GM21360 (cell line): ENCODE results near the gene RAB4A.

Source experiments
- ATAC-seq: cut with Tn5 transposase; IDR thresholded peaks from one replicate; pipeline ENCODE4 v1.9.1; 2021; ENCODE audit warnings: mild to moderate bottlenecking, moderate library complexity; ENCODE audit not compliant: unreplicated experiment

RAB4A gene, protein sequence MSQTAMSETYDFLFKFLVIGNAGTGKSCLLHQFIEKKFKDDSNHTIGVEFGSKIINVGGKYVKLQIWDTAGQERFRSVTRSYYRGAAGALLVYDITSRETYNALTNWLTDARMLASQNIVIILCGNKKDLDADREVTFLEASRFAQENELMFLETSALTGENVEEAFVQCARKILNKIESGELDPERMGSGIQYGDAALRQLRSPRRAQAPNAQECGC

DNA sequence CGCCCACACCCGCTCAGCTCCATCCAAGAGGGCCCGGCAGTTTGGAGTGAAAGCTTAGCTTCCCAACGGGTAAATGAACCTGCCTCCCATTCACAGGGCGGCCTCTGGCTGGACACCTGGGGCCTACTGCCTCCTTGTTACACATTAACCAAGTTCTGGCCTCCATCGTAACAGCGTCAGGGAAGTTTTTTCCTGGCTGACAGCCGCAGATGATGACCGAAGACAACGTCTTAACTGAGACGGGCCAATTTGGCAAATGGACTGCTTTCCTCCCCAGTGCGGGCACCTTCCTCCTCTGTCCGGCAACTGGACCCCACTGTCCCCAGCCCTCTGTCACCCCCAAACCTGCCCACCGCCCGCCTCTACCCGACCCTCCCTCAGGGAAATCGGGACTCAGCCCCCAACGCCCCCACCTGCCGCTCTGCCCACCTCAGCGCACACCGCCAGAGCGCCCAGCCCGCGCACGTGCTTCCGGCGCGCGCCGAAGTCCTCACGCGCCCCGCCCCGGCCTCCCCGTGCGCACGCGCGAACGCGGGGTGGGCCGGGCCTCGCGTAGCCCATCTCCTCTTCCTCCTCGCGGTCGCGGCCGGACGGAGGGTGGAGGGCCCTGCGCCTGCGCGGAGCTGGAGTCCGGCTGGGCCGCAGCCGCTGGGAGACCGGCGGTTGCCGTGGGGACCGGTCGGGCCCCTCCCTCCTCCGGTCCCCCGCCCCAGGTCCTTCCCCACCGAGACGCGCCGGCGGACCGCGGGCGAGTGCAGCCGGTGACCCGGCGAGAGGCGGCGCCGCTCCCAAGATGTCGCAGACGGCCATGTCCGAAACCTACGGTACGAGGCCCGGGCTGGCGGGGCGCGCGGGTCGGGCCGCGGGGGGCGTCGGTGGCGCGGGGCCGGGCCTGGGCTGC, at the start of gene RAB4A:
TSS of gene RAB4A (plus strand) at position 565 of the 901 bp plus-strand sequence. CDS start at position 794, 229 bp downstream.
- peak; percentile 90 for ATAC-seq

DNA sequence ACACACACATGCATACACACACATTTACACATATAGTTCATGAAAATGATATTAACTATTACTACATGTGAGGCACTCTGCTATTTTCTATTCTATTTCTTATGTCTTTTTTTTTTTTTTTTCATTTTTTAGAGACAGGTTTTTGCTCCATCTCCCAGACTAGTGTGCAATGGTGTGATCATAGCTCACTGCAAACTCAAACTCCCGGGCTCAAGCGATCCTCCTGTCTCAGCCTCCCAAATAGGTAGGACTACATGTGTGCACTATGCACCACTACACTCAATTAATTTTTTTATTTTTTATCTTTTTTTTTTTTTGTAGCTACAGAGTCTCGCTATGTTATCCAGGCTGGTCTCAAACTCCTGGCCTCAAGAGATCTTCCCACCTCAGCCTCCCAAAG, 48.8 kb upstream of the RAB4A start:
- no peak for ATAC-seq

DNA sequence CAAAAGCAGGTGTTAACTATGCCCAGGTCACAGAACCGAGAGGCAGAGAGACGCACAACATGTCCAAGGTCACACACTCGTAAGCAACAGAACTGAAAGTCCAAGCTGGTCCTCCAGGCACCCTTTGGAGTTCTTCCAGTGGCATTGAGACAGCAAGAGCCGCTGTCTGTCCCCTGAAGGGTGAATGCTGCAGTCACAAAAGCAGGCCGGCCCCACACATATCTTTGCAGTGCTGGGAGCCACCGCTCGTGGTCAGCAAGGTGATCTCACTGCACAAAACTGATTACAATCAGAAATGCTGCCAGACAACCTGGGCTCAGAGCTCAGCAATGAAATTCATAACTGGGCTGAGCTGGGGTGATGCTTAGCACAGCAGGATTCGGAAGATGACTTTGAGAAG, 47.4 kb upstream of the RAB4A start:
- ATAC-seq: no peak

DNA sequence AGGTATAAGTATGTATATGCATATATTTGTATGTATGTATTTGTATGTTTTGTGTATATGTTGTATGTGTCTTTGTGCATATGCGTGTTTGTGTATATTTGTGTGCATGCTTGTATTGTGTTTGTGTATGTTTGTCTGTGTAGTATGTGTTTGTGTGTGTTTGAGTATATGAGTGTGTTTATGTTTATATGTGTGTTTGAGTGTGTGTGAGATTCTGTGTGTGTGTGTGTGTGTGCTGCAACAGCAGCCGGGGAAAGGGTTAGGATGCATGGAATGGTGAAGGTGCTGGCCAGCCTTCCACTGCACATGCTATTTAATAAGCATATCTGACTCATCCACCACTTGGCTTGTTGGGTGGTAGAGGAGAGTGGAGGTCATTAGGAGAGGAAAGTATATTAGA, 46.6 kb upstream of the RAB4A start:
- ATAC-seq: no peak

DNA sequence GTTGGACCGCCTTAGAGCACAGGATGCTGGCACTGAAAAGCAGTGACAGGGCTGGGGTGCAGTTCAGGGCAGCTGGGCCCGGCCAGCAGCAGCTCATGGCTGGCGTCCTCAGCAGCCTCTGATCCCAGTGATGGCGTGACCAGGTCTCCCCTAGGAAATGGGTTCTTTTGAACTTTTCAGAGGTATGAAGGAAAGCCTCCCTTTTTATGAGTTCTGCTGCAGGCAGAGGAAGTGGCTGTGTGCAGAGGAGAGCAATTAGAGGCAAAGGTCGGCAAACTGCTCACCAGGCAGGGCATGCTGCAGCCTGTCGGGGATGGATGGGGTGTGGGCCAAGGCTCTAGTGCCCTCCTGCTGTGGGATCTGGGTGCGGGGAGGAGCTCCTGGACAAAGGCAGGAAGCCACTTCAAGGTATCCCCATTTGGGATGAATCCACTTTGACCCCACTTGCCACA, 45.6 kb upstream of the RAB4A start:
- no peak for ATAC-seq

DNA sequence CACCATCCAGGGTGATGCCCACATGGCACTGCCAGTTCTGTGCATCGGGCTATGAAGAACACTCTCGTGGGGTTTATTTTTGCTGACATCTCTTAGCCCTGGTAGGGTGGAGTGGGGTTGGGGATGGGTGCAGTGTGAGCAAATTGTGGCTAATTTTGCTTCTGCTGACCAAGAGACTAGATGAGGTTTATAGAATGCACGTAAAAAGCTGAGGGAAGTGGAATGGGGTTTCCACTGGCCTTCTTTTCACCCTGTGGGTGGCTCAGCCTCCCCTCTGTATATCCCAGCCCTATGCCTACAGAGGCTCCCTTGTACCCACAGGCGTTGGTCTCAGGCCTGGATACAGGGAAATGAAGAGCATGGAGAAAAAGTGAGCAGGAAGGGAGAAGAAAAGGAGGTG, 44.1 kb upstream of the RAB4A start:
- no peak for ATAC-seq

DNA sequence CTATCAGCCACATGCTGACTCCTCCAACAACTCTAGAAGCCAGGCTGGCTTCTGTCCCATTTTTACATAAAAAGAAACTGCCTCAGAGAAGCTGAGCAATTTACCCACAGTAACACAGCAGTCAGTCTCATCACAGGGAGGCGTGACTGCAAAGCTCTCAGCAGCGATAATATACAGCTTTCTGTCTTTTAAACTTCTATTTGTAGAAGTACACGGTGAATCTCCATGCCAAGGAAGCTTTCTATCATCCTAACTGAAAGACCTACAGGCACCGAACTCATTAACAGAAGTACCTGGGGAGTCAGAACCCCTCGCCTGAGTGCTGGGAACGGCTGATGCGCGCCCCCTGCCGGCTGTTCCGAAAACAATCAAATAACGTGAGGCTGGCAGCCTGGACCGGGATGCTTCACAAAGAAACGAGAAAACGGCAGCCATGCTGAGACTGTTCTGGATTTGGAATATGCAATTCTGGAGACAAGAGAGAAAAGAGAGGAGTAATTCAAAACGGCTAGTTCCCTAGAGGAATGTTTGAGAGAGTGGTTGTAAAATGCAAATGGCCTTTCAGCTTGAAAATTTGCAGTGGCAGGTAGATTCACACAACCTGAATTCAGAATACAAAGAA, 43.5 kb upstream of the RAB4A start:
- no peak for ATAC-seq

DNA sequence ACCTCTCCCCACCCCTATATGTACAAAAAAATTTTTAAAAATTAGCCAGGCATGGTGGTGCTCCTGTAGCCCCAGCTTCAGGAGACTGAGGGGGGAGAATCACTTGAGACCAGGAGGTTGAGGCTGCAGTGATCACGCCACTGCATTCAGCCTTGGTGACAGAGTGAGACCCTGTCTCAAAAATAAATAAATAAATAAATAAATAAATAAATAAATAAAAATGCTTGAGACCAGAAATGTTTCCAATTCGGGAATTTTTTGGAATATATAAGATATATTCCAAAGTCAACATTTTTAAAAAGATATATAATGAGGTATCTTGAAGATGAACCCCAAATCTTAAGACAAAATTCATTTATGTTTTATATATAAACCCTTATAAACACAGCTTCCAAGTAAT, 42.4 kb upstream of the RAB4A start:
- no peak for ATAC-seq

DNA sequence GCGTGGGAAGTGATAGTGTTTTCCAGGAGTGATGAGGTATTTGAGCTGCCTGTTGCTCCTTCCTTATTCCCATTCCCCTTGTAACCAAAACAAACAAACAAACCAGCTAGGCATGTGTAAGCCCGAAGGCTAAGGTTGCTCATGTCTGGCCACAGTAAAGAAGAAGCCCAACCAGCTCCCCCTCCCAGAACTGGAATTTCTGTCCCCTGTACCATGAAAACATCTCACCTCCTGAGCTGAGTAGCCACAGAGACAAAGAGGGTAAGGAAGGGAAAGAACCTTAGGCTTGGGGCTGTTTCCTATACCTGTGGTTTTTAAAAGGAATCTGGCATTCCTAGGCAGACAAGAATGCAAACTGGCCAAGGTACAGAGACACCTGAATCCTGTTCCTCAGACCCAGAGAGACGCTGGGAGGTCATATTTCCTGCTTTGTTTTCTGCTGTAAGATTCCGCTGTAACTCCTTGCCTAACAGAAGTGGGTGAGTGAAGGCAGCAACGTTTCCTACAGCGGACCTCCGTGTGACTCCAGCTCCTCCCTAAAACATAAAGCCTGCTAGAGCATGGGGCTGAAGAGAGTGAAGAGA, 41.7 kb upstream of the RAB4A start:
- ATAC-seq: no peak

DNA sequence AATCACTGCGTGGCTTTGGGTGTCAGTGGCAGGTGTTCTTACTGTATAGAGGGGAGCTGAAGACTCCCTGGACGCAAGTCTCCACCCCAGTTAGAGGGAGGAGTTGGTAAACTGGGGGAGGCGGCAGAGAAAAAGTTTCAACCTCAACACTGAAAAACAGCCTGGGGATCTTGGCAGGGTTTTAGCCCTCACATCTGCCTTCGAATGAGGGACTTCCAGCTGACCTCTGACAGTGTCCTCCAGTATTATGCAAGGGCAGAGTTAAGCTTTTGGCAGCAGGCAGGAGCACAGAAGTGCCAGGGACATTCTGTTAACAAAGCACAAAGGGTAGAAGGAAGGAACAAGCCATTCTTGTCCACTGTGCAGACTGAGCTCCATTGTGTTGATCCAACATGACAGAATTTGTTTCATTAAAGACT, 41.2 kb upstream of the RAB4A start:
- ATAC-seq: no peak

DNA sequence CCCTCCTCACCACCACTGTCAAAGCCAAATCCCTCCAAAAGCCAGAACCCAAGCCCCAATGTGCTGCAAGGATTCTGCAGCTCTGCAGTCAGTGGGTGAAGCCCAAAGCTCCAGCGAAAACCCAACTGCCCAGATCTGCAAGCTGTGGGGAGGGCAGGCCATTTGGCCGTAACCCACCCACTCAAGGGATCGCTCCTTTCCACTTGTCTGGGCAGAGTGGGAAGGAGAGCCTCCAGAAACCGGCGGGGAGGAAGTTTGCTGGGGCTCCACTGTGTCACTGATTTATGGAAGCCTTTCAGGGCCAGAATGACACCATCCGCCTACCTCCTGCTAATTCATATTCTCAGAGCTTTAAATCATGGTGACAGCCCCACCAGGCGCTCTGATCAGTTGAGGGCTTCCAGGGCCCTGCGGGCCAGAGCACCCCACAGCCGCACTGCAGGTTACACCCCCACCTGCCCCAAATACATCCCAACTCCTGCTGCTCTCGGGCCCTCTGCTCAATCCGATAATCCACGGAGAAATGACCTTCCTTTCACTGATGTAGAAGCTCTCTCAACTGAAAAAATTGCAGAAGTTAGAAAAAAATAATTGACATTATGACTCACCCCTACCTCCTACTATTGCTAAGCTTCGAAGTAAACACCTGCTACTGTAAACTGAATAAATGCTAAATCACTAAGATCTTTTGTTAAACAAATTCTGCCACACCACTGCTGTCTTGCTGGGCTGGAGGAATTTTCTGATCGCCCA, 40.6 kb upstream of the RAB4A start:
- ATAC-seq: no peak

DNA sequence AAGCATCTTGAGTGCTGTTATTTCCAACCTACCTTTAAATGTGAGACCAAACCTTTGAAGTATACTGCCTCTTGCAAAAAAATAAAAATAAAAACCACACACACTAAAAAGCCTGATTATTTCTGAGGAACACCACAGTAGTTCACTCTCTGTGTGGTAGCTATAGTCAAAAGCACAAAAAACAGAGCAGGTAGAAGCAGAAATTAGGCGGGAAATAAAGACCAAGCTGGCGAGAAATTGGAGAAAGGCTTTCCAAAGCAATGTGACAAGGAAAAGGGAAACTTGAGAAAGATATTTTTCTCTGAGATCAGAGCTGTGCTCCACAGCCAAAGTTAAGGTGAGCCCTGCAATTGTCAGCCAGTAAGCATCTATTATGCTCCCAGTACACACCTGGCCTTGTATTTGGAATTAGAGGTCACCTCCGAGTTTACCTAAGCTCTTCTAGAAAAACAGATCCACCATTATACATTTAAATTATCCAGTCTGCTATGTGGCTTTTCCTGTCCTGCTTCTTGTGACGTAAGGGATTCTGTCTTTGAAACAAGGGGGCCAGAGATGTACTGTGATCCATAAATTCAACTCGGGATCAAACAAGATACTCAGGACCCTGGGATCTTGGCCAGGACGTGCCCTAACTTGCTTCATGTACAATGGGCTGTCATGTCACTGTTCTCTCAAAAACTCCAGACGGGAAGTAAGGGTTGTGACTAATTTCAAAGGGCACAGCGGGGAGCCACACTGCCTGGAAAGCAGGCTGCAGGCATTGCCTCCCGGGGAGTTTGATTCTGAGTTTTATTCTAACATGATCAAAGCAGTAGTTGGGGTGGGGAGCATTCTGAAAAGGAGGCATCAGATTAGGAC, 39.8 kb upstream of the RAB4A start:
- no peak for ATAC-seq

DNA sequence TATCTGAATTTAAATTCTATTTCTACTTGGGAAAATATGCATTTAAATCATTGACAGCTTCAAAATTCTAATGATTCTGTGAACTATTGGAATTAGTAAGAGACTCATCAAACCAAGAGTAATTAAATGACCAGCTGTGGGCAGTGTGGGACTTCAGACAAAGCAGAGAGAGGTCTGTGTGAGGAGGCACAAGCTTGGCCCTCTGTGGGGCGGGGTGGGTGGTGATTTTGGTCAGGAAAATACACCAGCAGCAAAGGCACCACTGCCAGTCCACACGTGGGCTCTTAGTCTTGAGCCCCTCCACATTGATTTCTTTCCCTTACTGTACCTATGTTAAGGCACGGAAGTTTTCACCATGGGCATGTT, 39.2 kb upstream of the RAB4A start:
- no peak for ATAC-seq

DNA sequence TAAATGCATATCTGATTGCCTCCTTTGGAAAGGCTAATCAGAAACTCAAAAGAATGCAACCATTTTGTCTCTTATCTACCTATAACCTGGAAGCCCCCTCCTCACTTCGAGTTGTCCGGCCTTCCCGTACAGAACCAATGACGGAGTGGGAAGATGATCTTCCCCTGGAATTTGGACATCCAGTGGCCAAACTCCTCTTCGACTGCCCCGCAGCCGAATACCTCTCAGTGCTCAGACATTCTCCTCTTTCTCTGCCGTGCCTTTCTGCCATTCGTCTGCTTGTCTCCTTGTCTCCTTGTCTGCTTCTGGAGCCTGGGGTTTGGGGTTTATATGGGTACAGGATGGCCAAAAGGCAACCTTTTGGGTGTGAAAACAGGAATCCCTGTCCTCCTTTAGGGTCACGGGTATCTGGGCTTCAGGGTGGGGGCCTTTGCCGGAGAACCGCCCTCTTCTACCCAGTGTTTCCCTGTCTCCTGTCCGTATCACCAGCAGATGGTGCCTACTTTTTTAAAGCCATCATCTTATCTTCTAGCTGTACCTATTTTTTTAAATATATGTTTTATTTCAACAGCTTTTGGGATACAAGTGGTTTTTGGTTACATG, 35.9 kb upstream of the RAB4A start:
- ATAC-seq: no peak

DNA sequence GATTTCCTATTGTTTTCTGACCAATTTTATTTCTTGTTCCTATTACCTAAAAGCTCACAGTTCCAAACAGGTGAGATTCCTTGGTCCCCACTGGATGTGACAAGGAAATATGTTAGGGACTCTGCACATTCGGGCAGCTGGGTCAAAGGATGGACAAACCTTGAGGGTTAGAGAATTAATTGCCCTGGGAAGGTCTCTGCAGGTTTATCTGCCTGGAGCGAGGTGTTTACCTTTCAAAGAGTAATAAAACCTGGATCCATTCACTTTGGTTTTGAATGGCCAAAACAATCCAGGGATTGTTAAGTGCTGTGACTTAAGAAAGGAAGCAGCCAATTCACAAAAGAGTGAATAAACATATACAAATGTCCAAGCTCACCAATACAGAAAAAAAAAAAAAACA, 33.6 kb upstream of the RAB4A start:
- no peak for ATAC-seq

DNA sequence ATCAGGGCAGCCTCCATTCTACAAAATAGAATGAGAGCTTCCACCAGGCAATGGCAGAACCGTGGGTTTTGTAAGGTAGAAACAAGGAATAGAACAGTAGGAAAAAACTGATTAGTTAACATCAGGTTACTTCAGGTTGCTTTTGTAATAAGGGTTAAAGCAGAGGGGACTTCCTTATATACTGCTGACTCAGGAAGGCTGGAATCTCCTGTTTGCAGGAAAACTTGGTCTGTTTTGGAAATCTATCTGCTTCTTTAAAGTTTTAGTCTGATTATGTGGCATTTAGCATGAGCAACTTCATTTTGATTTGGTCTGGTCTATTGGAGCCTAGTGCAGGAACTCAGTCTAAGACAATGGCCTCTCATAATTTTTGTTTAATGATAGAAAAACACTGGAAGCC, 32.7 kb upstream of the RAB4A start:
- ATAC-seq: no peak

DNA sequence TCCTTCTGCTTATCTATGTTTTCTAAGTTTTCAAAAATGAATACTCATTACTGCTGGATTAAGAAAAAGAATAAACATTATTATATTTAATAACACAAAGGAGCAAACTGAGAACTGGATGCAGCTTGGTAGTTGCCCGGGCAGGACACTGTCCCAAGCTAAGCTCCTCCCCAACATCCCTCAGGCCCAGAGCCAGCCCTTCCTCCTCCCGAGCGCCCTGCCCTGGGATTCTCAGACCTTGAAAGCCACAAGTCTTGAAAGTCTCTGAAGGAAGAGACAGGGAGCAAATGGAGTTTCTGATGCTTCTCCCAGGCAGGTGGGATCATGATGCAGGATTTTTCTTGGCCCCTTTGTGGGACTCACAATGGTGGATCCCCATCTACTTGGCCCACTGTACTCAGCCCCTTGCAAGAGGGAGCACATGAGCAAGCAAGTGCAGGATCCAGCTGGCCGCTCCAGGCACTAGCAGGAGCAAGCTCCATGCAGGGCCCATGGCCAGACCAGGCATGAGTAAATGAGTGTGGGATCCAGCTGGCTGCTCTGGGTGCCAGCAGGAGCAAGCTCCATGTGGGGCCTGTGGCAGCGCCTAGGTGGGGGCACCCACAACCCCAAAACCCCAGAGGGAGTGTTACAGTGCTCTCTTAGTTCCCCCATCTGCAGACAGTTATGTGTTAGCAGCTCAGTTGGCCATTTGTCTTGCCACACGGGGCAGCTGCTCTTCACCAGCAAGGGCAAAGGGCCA, 32.1 kb upstream of the RAB4A start:
- ATAC-seq: no peak

DNA sequence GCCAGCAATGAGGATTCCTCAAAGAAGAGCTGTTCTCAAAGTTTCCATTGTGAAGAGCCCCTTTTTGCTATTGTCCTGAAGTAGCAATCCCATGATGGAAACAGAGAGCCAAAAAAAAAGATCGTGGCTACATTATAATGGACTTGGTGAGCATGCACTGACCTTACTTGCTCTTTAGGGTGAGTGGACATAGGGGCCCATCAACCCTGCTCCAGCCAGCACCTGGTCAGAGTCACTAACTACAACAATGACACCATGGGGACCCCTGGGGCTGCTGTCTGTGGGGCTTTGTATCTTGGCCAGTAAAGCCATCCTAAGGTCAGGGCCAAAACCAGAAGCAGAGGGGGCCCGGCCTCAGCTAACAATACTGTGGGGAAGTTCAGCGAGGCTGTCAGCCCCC, 30.4 kb upstream of the RAB4A start:
- ATAC-seq: no peak

DNA sequence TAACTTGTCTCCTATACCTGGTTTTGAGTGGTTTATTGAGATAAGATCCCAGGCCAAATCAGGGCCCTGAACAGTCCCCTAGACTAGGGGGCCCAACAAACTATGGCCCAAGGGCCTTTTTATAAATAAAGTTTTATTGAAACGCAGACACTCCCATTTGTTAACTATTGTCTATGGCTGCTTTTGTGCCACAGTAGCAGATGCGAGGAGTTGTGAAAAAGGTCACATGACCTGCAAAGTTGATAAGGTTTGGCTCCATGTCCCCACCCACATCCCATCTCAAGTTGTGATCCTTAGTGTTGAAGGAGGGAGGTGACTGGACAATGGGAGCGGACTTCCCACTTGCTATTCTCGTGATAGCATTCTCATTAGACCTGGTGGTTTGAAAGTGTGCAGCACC, 29.5 kb upstream of the RAB4A start:
- ATAC-seq: no peak
